Prostate gland (tissue), 2 donors: ENCODE measurements around the gene B4GALT4. TPM values are rescaled to one million over a fixed set of nuclear protein-coding genes. Genes with fewer than 3 reads are reported as not detected.
"Not testable (repeated sequence)": the region's sequence is repeated elsewhere in the genome, so short reads cannot be mapped to it uniquely, and the experiment has no call there.

Source experiments
- DNase-seq: peaks from one replicate; pipeline ENCODE4 v3.0.0-alpha.2; 2019; ENCODE audit warnings: low spot score
- H3K27ac ChIP-seq, 2 donors: fragments of 200-600 bp; sonication (generic); 2 replicates each; pipeline ENCODE4 v1.5.1; 2017 to 2019
- H3K27me3 ChIP-seq: fragments of 200-600 bp; sonication (generic); replicated peaks from 2 replicates; pipeline ENCODE4 v1.5.1; 2019; ENCODE audit not compliant: insufficient read depth
- H3K36me3 ChIP-seq, 2 donors: fragments of 200-600 bp; sonication (generic); 1 replicate in 1 of 2; 2 replicates in 1 of 2; pipeline versions ENCODE4 v1.5.1 to v1.8.1; 2017 to 2019
- H3K4me1 ChIP-seq: fragments of 200-600 bp; sonication (generic); replicated peaks from 2 replicates; pipeline ENCODE4 v1.5.1; 2019
- H3K4me3 ChIP-seq, 2 donors: fragments of 200-600 bp; sonication (generic); 2 replicates each; pipeline ENCODE4 v1.5.1; 2017 to 2019
- H3K9me3 ChIP-seq: fragments of 200-600 bp; sonication (generic); 2 replicates; pipeline ENCODE4 v1.5.1; 2017
- POLR2A ChIP-seq: fragments of 450-650 bp; IDR thresholded peaks from one replicate; pipeline ENCODE4 v1.6.1; 2016; ENCODE audit warnings: antibody characterized with exemption, mild to moderate bottlenecking
- POLR2AphosphoS5 ChIP-seq: sonication (generic); formaldehyde crosslinking; IDR thresholded peaks from one replicate; pipeline ENCODE4 v1.6.1; 2017; ENCODE audit warnings: antibody characterized with exemption
- WGBS: methylation state at CpG from one replicate; pipeline ENCODE4 v1.1.5; 2018; 5-methylcytosine and 5-hydroxymethylcytosine counted together
- intact Hi-C: fragments of 100-400 bp; cut with DNase I; formaldehyde crosslinking; loops from one replicate; pipeline ENCODE4 v1.14.2; 2022
- total RNA-seq, 2 donors: library from RNA; depleted of rRNA; stranded (reverse); fragments of >200 nt; gene quantifications; one replicate each; pipeline ENCODE4 v1.1.0, GENCODE V29; 2016
- TF ChIP-seq, protein P1 (sequence below), 4 experiments: fragments of 200-600 bp in 2 of 4; fragments of 450-650 bp in 2 of 4; sonication (generic) in 2 of 4; IDR thresholded peaks; 1 replicate in 3 of 4; 2 replicates in 1 of 4; pipeline ENCODE4 v1.5.1; 2016 to 2019; ENCODE audit warnings: antibody characterized with exemption in 4 of 4, mild to moderate bottlenecking in 2 of 4, moderate library complexity in 2 of 4

The B4GALT4 gene
- total RNA-seq, 2 donors from 2014 or later = 12.8 to 19.0 TPM

DNA sequence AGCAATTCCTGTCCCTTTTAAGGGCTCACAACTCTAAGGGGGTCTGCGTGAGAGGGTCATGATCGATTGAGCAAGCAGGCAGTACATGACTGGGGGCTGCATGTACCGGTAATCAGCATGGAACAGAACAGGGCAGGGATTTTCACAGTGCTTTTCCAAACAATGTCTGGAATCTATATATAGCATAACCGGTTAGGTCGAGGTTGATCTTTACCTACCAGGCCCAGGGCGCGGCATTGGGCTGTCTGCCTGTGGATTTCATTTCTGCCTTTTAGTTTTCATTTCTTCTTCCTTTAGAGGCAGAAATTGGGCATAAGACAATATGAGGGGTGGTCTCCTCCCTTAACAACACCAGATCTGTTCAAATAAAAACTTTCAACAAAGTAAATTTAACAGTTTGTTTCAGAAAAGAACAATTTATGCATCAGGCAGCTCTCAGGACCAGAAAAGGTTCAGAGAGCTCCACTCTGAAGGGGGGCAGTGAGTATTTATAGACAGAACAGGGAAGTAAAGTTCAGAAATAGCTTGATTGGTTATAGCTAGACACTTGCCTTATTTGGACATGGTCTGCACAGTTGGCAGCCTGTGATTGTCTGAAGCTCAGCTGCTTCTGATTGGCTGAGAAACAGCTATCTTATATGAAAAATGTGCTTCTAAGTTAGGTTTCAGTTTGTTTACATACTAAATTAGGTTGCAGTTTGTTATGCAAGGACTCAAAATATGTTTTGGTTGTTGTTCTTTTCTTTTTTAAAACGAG lies 17.2 kb upstream of the B4GALT4 start:
- H3K27me3 ChIP-seq = no peaks in the 10 kb centered on the region
- no peaks in the 10 kb centered on the region for H3K4me1 ChIP-seq
- H3K4me3 ChIP-seq = no peak overlapping the region
- H3K9me3 ChIP-seq = no peaks in the 10 kb centered on the region
- TF ChIP-seq POLR2A (no peak), POLR2AphosphoS5 (no peak)
- TF ChIP-seq, protein P1, sequence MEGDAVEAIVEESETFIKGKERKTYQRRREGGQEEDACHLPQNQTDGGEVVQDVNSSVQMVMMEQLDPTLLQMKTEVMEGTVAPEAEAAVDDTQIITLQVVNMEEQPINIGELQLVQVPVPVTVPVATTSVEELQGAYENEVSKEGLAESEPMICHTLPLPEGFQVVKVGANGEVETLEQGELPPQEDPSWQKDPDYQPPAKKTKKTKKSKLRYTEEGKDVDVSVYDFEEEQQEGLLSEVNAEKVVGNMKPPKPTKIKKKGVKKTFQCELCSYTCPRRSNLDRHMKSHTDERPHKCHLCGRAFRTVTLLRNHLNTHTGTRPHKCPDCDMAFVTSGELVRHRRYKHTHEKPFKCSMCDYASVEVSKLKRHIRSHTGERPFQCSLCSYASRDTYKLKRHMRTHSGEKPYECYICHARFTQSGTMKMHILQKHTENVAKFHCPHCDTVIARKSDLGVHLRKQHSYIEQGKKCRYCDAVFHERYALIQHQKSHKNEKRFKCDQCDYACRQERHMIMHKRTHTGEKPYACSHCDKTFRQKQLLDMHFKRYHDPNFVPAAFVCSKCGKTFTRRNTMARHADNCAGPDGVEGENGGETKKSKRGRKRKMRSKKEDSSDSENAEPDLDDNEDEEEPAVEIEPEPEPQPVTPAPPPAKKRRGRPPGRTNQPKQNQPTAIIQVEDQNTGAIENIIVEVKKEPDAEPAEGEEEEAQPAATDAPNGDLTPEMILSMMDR (IDR thresholded peaks at IDR 0.05) = no peak
- DNase-seq = peak; percentile 55
- H3K27ac ChIP-seq = peak overlapping the region in 1 of 2 donors; percentile 74
- no peaks in the 10 kb centered on the region for H3K36me3 ChIP-seq
- 62% methylated on average over 8 of the region's 8 CpGs for WGBS
- intact Hi-C loops = no loop called here

DNA sequence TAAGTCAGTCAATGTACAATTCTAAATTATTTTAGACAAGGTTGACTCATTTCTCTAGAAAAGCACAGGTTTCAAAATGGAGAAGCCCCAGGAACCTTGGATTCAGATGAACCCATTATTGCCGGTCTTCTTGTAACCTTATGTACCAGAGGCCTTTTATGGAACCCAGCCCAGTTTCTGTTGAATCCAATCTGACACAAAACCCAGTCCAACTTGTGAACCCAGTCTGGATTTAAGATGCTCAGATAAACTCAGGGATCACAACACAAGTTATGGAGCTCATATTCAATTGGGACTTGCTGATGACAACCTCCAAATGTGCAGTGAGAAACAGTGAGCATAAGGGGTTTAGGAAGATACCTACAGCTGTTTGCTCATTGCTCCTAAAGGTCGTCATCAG lies 16.4 kb upstream of the B4GALT4 start:
- peak overlapping the region in 1 of 2 donors; percentile 74 for H3K27ac ChIP-seq
- no peak overlapping the region for H3K4me3 ChIP-seq
- peak; percentile 51 for DNase-seq
- intact Hi-C loops = no loop called here
- WGBS = 63% methylated on average over 2 of the region's 2 CpGs
- H3K27me3 ChIP-seq = no peaks in the 10 kb centered on the region
- peak; percentile 10 for TF ChIP-seq POLR2AphosphoS5
- TF ChIP-seq, protein P1 (IDR thresholded peaks at IDR 0.05) = no peak
- no peaks in the 10 kb centered on the region for H3K9me3 ChIP-seq
- H3K36me3 ChIP-seq = no peaks in the 10 kb centered on the region
- H3K4me1 ChIP-seq = no peaks in the 10 kb centered on the region

DNA sequence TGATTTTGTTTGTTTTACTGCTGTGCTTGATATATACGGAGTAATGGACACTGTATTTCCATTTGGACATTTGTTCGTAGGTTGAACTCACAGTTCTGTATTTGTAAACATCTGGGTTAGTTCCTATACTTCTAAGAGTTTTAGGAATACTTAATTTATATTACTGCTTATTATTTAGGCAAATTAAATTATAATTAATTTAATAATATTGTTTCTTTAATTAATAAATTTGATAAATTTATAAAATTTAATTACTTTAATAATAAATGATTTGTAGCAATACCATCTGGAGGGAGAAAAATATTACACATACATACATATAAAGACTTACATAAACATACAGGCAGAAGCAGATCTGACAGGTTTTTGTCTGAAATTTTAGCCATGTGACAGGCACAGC lies 14.5 kb upstream of the B4GALT4 start:
- no peak overlapping the region for H3K27ac ChIP-seq
- TF ChIP-seq, protein P1 (IDR thresholded peaks at IDR 0.05) = no peak
- no peak for TF ChIP-seq POLR2A
- no peak for TF ChIP-seq POLR2AphosphoS5
- no peaks in the 10 kb centered on the region for H3K4me1 ChIP-seq
- no peak overlapping the region for H3K4me3 ChIP-seq
- no peak for DNase-seq
- H3K36me3 ChIP-seq = no peaks in the 10 kb centered on the region
- H3K9me3 ChIP-seq = no peaks in the 10 kb centered on the region
- intact Hi-C loops = no loop called here
- no peaks in the 10 kb centered on the region for H3K27me3 ChIP-seq
- 81% methylated on average over 2 of the region's 2 CpGs for WGBS

DNA sequence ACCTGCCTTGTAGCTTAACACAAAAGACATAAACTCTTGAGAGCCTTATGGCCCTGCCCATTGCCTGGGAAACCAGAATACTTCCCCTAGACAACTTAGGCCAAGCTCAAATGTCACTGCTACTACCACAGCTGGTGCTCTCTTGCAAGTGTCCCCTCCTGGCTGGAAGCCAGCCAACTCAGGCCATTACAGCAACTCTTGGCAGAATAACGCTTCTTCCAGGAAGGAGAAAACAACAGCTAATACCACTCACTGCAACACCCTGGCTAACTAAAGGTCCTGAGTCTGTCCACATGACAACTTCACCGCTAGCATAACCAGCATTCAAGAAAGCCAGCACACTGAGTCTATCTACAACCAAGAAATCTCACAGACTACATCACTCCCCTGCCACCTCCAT lies 5.1 kb upstream of the B4GALT4 start:
- intact Hi-C loops = no loop called here
- Histone ChIP-seq H3K4me3 (no peak overlapping the region), H3K9me3 (no peaks in the 10 kb centered on the region), H3K4me1 (no peaks in the 10 kb centered on the region), H3K36me3 (no peaks in the 10 kb centered on the region), H3K27ac (no peak overlapping the region), H3K27me3 (no peaks in the 10 kb centered on the region)
- no peak for DNase-seq
- 90% methylated on average over 2 of the region's 2 CpGs for WGBS
- TF ChIP-seq, protein P1 (IDR thresholded peaks at IDR 0.05) = no peak
- TF ChIP-seq POLR2A = no peak
- no peak for TF ChIP-seq POLR2AphosphoS5

DNA sequence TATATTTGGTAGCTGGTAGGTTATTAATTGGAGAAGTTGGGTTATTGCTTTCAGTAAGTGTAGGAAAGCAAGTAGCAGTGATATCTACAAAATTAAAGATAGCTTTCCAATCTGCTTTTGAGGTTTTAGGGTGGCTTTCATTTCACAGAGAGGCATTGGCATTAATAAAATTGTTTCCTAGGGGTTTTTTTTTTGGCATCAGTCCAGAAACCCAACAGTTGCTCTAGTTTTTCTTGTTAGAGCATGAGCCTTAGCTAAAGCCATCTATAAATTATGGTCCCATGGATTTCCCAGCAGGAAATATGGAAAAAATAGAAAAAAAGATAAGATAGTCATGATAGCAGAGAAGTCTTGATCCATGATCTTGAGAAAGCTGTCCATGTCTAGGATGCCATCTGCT lies 3.0 kb upstream of the B4GALT4 start:
- Histone ChIP-seq H3K36me3 (no peaks in the 10 kb centered on the region), H3K9me3 (no peaks in the 10 kb centered on the region), H3K27ac (no peak overlapping the region), H3K27me3 (no peaks in the 10 kb centered on the region), H3K4me3 (no peak overlapping the region), H3K4me1 (no peaks in the 10 kb centered on the region)
- DNase-seq = no peak
- TF ChIP-seq POLR2AphosphoS5 = no peak
- TF ChIP-seq, protein P1 (IDR thresholded peaks at IDR 0.05) = no peak
- no peak for TF ChIP-seq POLR2A
- intact Hi-C loops = no loop called here

DNA sequence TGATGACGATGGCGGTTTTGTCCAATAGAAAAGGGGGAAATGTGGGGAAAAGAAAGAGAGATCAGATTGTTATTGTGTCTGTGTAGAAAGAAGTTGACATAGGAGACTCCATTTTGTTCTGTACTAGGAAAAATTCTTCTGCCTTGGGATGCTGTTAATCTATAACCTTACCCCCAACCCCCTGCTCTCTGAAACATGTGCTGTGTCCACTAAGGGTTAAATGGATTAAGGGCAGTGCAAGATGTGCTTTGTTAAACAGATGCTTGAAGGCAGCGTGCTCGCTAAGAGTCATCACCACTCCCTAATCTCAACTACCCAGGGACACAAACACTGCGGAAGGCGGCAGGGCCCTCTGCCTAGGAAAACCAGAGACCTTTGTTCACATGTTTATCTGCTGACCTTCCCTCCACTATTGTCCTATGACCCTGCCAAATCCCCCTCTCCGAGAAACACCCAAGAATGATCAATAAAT lies 2.4 kb upstream of the B4GALT4 start:
- H3K27ac ChIP-seq, H3K27me3 ChIP-seq, DNase-seq, intact Hi-C loops, H3K9me3 ChIP-seq, H3K4me1 ChIP-seq, H3K4me3 ChIP-seq, H3K36me3 ChIP-seq: not testable (repeated sequence)
- 74% methylated on average over 7 of the region's 7 CpGs for WGBS

DNA sequence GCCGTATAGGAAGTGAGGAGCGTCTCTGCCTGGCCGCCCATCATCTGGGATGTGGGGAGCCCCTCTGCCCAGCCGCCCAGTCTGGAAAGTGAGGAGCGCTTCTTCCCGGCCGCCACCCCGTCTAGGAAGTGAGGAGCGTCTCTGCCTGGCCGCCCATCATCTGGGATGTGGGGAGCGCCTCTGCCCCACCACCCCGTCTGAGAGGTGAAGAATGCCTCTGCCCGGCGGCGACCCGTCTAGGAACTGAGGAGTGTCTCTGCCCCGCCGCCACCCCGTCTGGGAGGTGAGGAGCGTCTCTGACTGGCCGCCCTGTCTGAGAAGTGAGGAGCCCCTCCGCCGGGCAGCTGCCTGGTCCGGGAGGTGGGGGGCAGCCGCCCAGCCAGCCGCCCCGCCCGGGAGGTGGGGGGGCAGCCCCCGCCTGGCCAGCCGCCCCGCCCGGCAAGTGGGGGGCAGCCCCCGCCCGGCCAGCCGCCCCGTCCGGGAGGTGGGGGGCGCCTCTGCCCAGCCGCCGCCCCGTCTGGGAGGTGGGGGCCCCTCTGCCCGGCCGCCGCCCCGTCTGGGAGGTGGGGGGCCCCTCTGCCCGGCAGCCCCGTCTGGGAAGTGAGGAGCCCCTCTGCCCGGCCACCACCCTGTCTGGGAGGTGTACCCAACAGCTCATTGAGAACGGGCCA lies 1.8 kb upstream of the B4GALT4 start:
- H3K9me3 ChIP-seq, intact Hi-C loops, H3K36me3 ChIP-seq, H3K4me3 ChIP-seq, H3K27ac ChIP-seq, DNase-seq, H3K4me1 ChIP-seq, H3K27me3 ChIP-seq: not testable (repeated sequence)
- WGBS = 98% methylated on average over 35 of the region's 49 CpGs
